HepG2 (cell line): ENCODE measurements around the gene MGAT1. TPM values are rescaled to one million over a fixed set of nuclear protein-coding genes. Genes with fewer than 3 reads are reported as not detected.

ENCODE experiments used
- NR2F1 ChIP-seq, 2 experiments: fragments of 450-650 bp in 1 of 2; formaldehyde crosslinking in 1 of 2; IDR thresholded peaks; 2 replicates each; pipeline versions ENCODE4 v1.5.0 to v1.6.1; 2016 to 2020; ENCODE audit warnings: mild to moderate bottlenecking in 1 of 2, missing compliant biosample characterization in 1 of 2, missing genetic modification reagents in 1 of 2, moderate library complexity in 1 of 2
- SALL1 ChIP-seq: sonication (generic); formaldehyde crosslinking; IDR thresholded peaks from 2 replicates; pipeline ENCODE4 v1.8.0; 2022; ENCODE audit warnings: mild to moderate bottlenecking, missing genetic modification reagents
- TOE1 ChIP-seq: sonication (generic); formaldehyde crosslinking; IDR thresholded peaks from 2 replicates; pipeline ENCODE4 v1.4.0; 2020; ENCODE audit warnings: mild to moderate bottlenecking, missing genetic modification reagents
- polyA plus RNA-seq, 8 experiments: library from polyadenylated mRNA; depleted of rRNA in 3 of 8; stranded (reverse) in 7 of 8; unstranded in 1 of 8; fragments of >200 nt; fragmentation: Illumina TruSeq in 4 of 8; extraction: Trizol in 4 of 8; gene quantifications; 2 replicates each; pipeline versions ENCODE4 v1.2.1 to v1.2.3, GENCODE V29; 2011 to 2016; ENCODE audit warnings: low read depth in 4 of 8, missing spikeins in 1 of 8, mixed read lengths in 1 of 8; ENCODE audit not compliant: insufficient read depth in 1 of 8
- total RNA-seq, 5 experiments: library from RNA; depleted of rRNA; stranded (reverse); fragments of >200 nt; fragmentation: Illumina TruSeq; extraction: Trizol; gene quantifications; 2 replicates each; pipeline ENCODE4 v1.2.3, GENCODE V29; 2016; ENCODE audit warnings: low read depth in 1 of 5
- TF ChIP-seq, protein P1 (sequence below): sonication (generic); formaldehyde crosslinking; IDR thresholded peaks from 2 replicates; pipeline ENCODE4 v1.5.1; 2020; ENCODE audit warnings: mild to moderate bottlenecking, missing genetic modification reagents, borderline replicate concordance
- TF ChIP-seq, protein P2 (sequence below): sonication (generic); formaldehyde crosslinking; IDR thresholded peaks from 2 replicates; pipeline ENCODE4 v1.4.0; 2020; ENCODE audit warnings: mild to moderate bottlenecking, missing genetic modification reagents, borderline replicate concordance

MGAT1 gene
- total and polyA plus RNA-seq, 2 of the 13 experiments (the other 11 are each of a cell fraction or from before 2014, with no cell fraction given) = 50.1 to 55.3 TPM

DNA sequence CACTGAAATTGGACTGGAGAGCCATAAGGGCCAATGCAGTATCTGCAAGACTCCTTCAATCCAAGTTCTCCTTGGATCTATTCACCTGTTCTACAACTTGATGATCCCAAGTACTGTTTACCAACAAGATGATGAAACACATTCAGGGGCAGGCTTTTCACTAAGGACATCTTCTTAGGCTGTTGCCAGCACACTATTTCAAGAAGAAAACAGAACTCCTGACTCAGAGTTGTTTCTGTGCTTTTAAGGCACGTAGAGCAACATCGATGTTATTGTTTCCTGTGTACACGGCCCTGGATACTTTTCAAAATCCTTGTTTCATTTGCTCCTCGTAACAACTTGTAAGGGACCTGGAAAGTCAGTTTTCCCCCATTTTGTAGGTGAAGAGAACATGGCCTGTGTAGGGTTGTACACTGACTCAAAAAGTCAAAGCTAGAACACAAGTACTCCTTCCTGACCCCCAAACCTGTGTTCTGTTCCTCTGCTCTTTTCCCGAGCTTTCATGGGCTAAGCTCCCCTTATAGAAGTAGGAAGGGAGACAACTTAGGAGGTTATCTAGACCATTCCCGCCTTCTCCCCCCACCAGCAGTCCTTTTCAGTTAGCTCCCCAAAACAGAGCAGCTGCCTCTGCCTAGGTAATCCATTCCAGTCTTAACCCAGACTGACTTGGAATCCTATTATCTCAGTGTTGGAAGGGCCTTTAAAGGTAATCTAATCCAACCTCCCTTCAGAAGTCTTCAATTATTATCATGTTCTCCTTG lies 5.2 kb upstream of the MGAT1 start (continued):
- TF ChIP-seq, protein P1, sequence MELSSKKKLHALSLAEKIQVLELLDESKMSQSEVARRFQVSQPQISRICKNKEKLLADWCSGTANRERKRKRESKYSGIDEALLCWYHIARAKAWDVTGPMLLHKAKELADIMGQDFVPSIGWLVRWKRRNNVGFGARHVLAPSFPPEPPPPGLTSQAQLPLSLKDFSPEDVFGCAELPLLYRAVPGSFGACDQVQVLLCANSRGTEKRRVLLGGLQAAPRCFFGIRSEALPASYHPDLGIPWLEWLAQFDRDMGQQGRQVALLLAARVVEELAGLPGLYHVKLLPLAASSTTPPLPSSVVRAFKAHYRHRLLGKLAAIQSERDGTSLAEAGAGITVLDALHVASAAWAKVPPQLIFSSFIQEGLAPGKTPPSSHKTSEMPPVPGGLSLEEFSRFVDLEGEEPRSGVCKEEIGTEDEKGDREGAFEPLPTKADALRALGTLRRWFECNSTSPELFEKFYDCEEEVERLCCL (CRISPR knock-in tag) = no peak
- TF ChIP-seq, protein P2, sequence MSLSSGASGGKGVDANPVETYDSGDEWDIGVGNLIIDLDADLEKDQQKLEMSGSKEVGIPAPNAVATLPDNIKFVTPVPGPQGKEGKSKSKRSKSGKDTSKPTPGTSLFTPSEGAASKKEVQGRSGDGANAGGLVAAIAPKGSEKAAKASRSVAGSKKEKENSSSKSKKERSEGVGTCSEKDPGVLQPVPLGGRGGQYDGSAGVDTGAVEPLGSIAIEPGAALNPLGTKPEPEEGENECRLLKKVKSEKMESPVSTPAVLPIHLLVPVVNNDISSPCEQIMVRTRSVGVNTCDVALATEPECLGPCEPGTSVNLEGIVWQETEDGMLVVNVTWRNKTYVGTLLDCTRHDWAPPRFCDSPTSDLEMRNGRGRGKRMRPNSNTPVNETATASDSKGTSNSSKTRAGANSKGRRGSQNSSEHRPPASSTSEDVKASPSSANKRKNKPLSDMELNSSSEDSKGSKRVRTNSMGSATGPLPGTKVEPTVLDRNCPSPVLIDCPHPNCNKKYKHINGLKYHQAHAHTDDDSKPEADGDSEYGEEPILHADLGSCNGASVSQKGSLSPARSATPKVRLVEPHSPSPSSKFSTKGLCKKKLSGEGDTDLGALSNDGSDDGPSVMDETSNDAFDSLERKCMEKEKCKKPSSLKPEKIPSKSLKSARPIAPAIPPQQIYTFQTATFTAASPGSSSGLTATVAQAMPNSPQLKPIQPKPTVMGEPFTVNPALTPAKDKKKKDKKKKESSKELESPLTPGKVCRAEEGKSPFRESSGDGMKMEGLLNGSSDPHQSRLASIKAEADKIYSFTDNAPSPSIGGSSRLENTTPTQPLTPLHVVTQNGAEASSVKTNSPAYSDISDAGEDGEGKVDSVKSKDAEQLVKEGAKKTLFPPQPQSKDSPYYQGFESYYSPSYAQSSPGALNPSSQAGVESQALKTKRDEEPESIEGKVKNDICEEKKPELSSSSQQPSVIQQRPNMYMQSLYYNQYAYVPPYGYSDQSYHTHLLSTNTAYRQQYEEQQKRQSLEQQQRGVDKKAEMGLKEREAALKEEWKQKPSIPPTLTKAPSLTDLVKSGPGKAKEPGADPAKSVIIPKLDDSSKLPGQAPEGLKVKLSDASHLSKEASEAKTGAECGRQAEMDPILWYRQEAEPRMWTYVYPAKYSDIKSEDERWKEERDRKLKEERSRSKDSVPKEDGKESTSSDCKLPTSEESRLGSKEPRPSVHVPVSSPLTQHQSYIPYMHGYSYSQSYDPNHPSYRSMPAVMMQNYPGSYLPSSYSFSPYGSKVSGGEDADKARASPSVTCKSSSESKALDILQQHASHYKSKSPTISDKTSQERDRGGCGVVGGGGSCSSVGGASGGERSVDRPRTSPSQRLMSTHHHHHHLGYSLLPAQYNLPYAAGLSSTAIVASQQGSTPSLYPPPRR = no peak
- no peak for TF ChIP-seq SALL1
- TF ChIP-seq NR2F1 (CRISPR knock-in tag; IDR thresholded peaks at IDR 0.05) = no peak
- no peak for TF ChIP-seq TOE1
